AG04450 (cell line): ENCODE results near the gene ROCK1. TPM values are rescaled to one million over a fixed set of nuclear protein-coding genes. Genes with fewer than 3 reads are reported as not detected.
"Not testable (repeated sequence)": the region's sequence is repeated elsewhere in the genome, so short reads cannot be mapped to it uniquely, and the experiment has no call there.

ENCODE experiments used
- CTCF ChIA-PET: fragments of 300-600, 350-600 bp; formaldehyde crosslinking; extraction: SDS; loops from one replicate; lab custom pipeline; 2022; ENCODE audit warnings: antibody characterized with exemption, inconsistent platforms; lab: Charles Lee
- POLR2A ChIA-PET: fragments of 350-600 bp; formaldehyde crosslinking; extraction: SDS; loops from one replicate; lab custom pipeline; 2021; ENCODE audit warnings: antibody characterized with exemption, inconsistent platforms; lab: Yijun Ruan, JAX
- DNase-seq: peaks from one replicate; pipeline ENCODE4 v3.0.0-alpha.2; 2011; ENCODE audit warnings: low read depth, low spot score
- H3K27ac ChIP-seq: one replicate; pipeline ENCODE4 v1.5.1; 2012; ENCODE audit warnings: low read depth, low read length, control low read depth
- H3K27me3 ChIP-seq: one replicate; pipeline ENCODE4 v1.6.0; 2012; ENCODE audit warnings: low read length; ENCODE audit not compliant: control insufficient read depth, insufficient read depth
- H3K4me3 ChIP-seq: 2 replicates; pipeline ENCODE4 v1.5.1; 2011; ENCODE audit warnings: mild to moderate bottlenecking, low read depth, low read length, control low read depth
- H3K9me3 ChIP-seq: 2 replicates; pipeline ENCODE4 v1.5.1; 2012; ENCODE audit warnings: low read length; ENCODE audit not compliant: control insufficient read depth, insufficient read depth
- polyA plus RNA-seq: library from polyadenylated mRNA; depleted of rRNA; stranded (reverse); fragments of >200 nt; gene quantifications from 2 replicates; pipeline ENCODE4 v1.2.3, GENCODE V29; 2011
- TF ChIP-seq, protein P1 (sequence below): IDR thresholded peaks from 2 replicates; pipeline ENCODE4 v1.5.1; 2011; ENCODE audit warnings: low read depth, low read length, control low read depth, inconsistent platforms

ROCK1 gene
- polyA plus RNA-seq, 1 experiment = 37.2 TPM

DNA sequence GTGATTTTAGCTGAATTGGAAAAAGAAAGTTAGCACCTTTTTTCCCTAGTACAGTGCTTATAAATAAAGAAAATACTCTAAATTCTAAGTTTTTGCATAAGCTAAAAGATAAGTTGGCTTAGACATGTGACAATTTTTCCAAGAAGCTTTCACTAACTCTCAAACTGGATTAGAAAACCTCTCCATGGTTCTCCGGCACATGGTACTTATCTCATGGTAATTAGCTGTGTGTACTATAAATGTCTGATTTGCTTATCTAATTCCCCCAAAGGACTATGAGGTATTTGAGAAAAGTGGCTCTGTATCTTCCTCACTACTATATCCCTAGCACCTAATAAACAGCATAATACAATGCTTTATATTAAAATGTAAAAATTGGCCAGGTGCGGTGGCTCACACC is 71.1 kb downstream of the ROCK1 start:
- no peaks in the 10 kb centered on the region for H3K9me3 ChIP-seq
- no peaks in the 10 kb centered on the region for H3K27me3 ChIP-seq
- H3K27ac ChIP-seq = no peak overlapping the region
- POLR2A ChIA-PET = no interaction called here
- H3K4me3 ChIP-seq = no peak overlapping the region
- CTCF ChIA-PET = interaction anchor here (0.5 to 0.9 kb wide), 2 partner anchors 42 to 139 kb away, joined by 3 read pairs; no protein-coding TSS in a partner anchor
- no peak for DNase-seq
- TF ChIP-seq, protein P1, sequence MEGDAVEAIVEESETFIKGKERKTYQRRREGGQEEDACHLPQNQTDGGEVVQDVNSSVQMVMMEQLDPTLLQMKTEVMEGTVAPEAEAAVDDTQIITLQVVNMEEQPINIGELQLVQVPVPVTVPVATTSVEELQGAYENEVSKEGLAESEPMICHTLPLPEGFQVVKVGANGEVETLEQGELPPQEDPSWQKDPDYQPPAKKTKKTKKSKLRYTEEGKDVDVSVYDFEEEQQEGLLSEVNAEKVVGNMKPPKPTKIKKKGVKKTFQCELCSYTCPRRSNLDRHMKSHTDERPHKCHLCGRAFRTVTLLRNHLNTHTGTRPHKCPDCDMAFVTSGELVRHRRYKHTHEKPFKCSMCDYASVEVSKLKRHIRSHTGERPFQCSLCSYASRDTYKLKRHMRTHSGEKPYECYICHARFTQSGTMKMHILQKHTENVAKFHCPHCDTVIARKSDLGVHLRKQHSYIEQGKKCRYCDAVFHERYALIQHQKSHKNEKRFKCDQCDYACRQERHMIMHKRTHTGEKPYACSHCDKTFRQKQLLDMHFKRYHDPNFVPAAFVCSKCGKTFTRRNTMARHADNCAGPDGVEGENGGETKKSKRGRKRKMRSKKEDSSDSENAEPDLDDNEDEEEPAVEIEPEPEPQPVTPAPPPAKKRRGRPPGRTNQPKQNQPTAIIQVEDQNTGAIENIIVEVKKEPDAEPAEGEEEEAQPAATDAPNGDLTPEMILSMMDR = no peak

DNA sequence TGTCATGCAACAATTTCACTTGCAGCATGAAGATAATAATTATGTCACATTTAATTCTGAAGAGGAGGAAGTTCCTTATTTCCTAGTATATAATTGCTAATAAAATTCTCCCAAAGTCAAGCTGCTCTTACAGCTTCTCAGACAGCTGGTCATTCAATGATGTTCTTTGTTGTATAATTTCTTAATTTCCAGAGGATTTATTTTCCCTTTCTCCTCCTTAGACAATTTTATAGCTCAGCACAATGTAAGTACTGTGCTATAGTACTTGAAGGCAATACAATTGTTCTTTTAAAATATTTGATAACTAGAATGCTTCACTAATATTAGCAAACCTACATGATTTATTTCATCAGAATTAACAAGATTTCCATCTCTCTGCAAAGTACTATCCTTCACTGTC is 73.4 kb downstream of the ROCK1 start:
- Histone ChIP-seq H3K27ac (no peak overlapping the region), H3K27me3 (no peaks in the 10 kb centered on the region), H3K9me3 (no peaks in the 10 kb centered on the region), H3K4me3 (no peak overlapping the region)
- ChIA-PET POLR2A (no interaction called here), CTCF (no interaction called here)
- no peak for DNase-seq
- TF ChIP-seq, protein P1 = no peak

DNA sequence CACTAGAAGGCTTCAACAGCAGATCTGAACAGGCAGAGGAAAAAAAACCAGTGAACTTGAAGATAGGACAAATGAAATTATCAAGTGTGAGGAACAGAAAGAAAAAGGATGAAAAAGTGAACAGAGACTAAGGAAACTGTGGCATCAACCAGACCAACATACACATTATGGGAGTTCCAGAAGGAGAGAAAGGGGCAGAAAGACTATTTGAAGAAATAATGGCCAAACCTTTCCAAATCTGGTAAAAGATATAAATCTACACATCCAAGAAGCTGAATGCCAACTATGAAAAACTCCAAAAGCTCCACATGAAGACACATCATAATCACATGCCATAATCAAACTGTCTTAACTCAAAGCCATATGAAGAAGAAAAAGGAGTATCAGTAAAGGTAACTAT is 79.8 kb downstream of the ROCK1 start:
- DNase-seq = no peak
- ChIA-PET POLR2A (no interaction called here), CTCF (interaction anchor here (0.5 kb wide), 1 partner anchor 13 kb away, joined by 6 read pairs; no protein-coding TSS in a partner anchor)
- no peak overlapping the region for H3K4me3 ChIP-seq
- TF ChIP-seq, protein P1 = no peak
- no peaks in the 10 kb centered on the region for H3K9me3 ChIP-seq
- no peaks in the 10 kb centered on the region for H3K27me3 ChIP-seq
- no peak overlapping the region for H3K27ac ChIP-seq

DNA sequence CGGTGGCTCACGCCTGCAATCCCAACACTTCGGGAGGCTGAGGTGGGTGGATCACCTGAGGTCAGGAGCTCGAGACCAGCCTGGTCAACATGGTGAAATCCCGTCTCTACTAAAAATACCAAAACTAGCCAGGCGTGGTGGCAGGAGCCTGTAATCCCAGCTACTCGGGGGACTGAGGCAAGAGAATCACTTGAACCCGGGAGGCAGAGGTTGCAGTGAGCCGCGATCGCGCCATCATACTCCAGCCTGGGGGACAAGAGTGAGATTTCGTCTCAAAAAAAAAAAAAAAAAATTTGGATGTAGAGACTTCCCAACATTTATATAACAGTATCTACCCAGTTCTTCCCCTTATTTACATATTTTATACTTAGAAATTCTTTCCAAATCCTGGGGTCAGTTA is 93.4 kb downstream of the ROCK1 start:
- H3K27me3 ChIP-seq, DNase-seq, POLR2A ChIA-PET, CTCF ChIA-PET, H3K9me3 ChIP-seq, H3K27ac ChIP-seq, H3K4me3 ChIP-seq: not testable (repeated sequence)

DNA sequence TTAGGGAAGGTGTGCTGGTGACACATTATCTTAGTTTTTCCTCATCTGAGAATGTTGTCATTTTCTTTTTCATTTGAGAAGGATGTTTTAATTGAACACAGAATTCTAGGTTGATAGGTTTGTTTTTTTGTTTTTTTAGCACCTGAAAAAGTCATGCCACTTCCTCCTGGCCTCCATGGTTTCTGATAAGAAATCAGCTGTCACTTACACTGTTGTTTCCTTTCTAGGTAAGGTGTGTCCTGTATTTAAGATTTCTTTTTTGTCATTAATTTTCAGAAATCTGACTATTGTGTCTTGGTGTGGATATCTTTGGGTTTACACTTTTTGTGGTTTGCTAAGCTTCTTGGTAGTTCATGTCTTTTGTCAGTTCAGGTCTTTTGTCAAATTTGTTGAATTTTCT is 99.3 kb downstream of the ROCK1 start:
- no peak for DNase-seq
- POLR2A ChIA-PET = no interaction called here
- Histone ChIP-seq H3K27me3 (no peaks in the 10 kb centered on the region), H3K9me3 (peaks cover 7% of the 10 kb centered on the region; the same call in 1 of the 2 replicates), H3K27ac (no peak overlapping the region), H3K4me3 (no peak overlapping the region)
- TF ChIP-seq, protein P1 = no peak
- CTCF ChIA-PET = no interaction called here
